GM21423 (cell line): ENCODE measurements around the gene STAT2.
"Not testable (repeated sequence)": the region's sequence is repeated elsewhere in the genome, so short reads cannot be mapped to it uniquely, and the experiment has no call there.

Source experiments
- ATAC-seq: cut with Tn5 transposase; IDR thresholded peaks from one replicate; pipeline ENCODE4 v1.9.1; 2021; ENCODE audit warnings: mild to moderate bottlenecking, moderate library complexity; ENCODE audit not compliant: unreplicated experiment

STAT2 gene

GRCh38 chr12:56362130-56363059 lies 2.5 kb upstream of the STAT2 start, which contains the start of gene APOF:
APOF (minus strand) TSS chr12:56362857; CDS start chr12:56362745, 112 bp downstream.
- ATAC-seq = no peak

- no peak for ATAC-seq
Observed at GRCh38 chr12:56361487-56362129, 1.7 kb upstream of the STAT2 start.

- no peak for ATAC-seq
Observed at GRCh38 chr12:56358836-56359532, 923 bp downstream of the STAT2 start.

GRCh38 chr12:56351325-56351724 lies 8.6 kb downstream of the STAT2 start:
- ATAC-seq = no peak

- ATAC-seq = no peak
Observed at GRCh38 chr12:56350662-56351061, 9.2 kb downstream of the STAT2 start.

- ATAC-seq = no peak
Observed at GRCh38 chr12:56348776-56349175, 11.1 kb downstream of the STAT2 start.

- ATAC-seq = not testable (repeated sequence)
Observed at GRCh38 chr12:56347255-56347654, 12.7 kb downstream of the STAT2 start.

- ATAC-seq = no peak
Observed at GRCh38 chr12:56346675-56347074, 13.2 kb downstream of the STAT2 start.

- not testable (repeated sequence) for ATAC-seq
Observed at GRCh38 chr12:56342290-56342689, 17.6 kb downstream of the STAT2 start.

- ATAC-seq = no peak
Observed at GRCh38 chr12:56341616-56342015, 18.3 kb downstream of the STAT2 start.

GRCh38 chr12:56339158-56339422 lies 20.8 kb downstream of the STAT2 start:
- no peak for ATAC-seq

- ATAC-seq = peak; percentile 22
Observed at GRCh38 chr12:56338308-56339157, 21.4 kb downstream of the STAT2 start, which contains the start of gene IL23A. IL23A (plus strand) TSS chr12:56338884; CDS start chr12:56339045, 161 bp downstream.

- no peak for ATAC-seq
Observed at GRCh38 chr12:56337753-56338251, 22.1 kb downstream of the STAT2 start.

GRCh38 chr12:56336361-56337167 lies 23.3 kb downstream of the STAT2 start:
- no peak for ATAC-seq

GRCh38 chr12:56335527-56335926 lies 24.4 kb downstream of the STAT2 start:
- ATAC-seq = not testable (repeated sequence)

GRCh38 chr12:56334490-56334793 lies 25.5 kb downstream of the STAT2 start:
- ATAC-seq = no peak

GRCh38 chr12:56333679-56334489 lies 26.0 kb downstream of the STAT2 start, which contains the start of gene PAN2:
PAN2 (minus strand) TSS chr12:56334000; CDS start chr12:56333094, 906 bp downstream.
- ATAC-seq = peak; percentile 89

- ATAC-seq = no peak
Observed at GRCh38 chr12:56333197-56333678, 26.7 kb downstream of the STAT2 start.
